ENCODE results near the gene ADRM1. TPM values are rescaled to one million over a fixed set of nuclear protein-coding genes. Genes with fewer than 3 reads are reported as not detected.

Gene ADRM1
- total and polyA plus RNA-seq, 10 of the 15 experiments (the other 5 are each of a cell fraction or from before 2014, with no cell fraction given) = 3.4 to 213 (median 95.9) TPM

DNA sequence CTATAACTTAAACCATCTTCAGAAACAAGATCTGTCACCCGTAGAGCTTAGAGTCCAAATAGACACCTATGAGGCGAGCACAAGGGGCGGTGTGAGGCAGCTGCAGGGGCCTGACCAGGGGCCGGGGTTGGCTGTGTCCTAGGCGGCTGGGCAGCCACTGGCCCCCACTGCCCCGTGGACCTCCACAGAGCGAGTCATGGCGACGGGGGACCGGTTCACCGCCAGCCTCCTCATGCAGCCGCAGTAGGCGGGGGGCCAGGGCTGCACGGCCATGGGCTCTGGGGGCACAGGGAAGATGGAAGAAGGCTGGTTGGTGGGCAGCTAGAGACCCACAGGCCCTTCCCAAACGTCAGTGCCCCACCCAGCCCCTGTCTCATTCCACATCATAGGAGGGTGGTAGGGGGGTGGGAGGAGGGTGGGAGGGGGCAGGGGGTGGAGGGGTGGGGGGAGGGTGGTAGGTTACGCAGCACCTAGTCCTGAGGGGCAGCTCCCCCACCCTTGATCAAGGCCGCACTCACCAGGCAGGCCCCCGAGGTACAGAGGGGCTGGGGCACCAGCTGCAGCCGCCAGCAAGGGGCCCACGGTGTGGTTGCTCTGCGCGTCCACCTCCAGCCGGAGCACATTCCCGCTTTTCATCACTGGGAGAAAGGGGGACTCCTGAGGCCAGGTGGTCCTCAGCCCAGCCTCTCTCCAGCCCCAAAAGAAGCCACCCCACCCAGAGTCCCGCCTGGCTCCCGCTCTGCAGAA is 6.6 kb downstream of the ADRM1 start:
- no peak overlapping the region for H3K4me2 ChIP-seq (ENCODE audit: control insufficient read depth, insufficient read depth)
- CTCF ChIA-PET = no interaction called here
- WGBS (ENCODE audit: insufficient coverage, insufficient replicate concordance, low lambda C conversion rate, missing lambda C conversion rate) = 91% methylated on average over 22 of the region's 26 CpGs
- RAD21 ChIA-PET (ENCODE audit: unreplicated experiment) = no interaction called here
- intact Hi-C loops (cut with micrococcal nuclease; ENCODE audit: unreplicated experiment) (no loop called here), in situ Hi-C loops (cut with MboI) (loop anchor here (5.0 to 10.0 kb wide), 2 partner anchors 73 to 305 kb away; no protein-coding TSS in a partner anchor)
- peak; percentile 54; the same call in 1 of the 2 replicates for TF ChIP-seq POLR2A (IDR thresholded peaks at IDR 0.05; ENCODE audit: low read depth, low read length)
- TF ChIP-seq, protein P1, sequence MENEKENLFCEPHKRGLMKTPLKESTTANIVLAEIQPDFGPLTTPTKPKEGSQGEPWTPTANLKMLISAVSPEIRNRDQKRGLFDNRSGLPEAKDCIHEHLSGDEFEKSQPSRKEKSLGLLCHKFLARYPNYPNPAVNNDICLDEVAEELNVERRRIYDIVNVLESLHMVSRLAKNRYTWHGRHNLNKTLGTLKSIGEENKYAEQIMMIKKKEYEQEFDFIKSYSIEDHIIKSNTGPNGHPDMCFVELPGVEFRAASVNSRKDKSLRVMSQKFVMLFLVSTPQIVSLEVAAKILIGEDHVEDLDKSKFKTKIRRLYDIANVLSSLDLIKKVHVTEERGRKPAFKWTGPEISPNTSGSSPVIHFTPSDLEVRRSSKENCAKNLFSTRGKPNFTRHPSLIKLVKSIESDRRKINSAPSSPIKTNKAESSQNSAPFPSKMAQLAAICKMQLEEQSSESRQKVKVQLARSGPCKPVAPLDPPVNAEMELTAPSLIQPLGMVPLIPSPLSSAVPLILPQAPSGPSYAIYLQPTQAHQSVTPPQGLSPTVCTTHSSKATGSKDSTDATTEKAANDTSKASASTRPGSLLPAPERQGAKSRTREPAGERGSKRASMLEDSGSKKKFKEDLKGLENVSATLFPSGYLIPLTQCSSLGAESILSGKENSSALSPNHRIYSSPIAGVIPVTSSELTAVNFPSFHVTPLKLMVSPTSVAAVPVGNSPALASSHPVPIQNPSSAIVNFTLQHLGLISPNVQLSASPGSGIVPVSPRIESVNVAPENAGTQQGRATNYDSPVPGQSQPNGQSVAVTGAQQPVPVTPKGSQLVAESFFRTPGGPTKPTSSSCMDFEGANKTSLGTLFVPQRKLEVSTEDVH (IDR thresholded peaks at IDR 0.05; ENCODE audit: low read depth, partially characterized antibody) = no peak
- TF ChIP-seq, protein P2, sequence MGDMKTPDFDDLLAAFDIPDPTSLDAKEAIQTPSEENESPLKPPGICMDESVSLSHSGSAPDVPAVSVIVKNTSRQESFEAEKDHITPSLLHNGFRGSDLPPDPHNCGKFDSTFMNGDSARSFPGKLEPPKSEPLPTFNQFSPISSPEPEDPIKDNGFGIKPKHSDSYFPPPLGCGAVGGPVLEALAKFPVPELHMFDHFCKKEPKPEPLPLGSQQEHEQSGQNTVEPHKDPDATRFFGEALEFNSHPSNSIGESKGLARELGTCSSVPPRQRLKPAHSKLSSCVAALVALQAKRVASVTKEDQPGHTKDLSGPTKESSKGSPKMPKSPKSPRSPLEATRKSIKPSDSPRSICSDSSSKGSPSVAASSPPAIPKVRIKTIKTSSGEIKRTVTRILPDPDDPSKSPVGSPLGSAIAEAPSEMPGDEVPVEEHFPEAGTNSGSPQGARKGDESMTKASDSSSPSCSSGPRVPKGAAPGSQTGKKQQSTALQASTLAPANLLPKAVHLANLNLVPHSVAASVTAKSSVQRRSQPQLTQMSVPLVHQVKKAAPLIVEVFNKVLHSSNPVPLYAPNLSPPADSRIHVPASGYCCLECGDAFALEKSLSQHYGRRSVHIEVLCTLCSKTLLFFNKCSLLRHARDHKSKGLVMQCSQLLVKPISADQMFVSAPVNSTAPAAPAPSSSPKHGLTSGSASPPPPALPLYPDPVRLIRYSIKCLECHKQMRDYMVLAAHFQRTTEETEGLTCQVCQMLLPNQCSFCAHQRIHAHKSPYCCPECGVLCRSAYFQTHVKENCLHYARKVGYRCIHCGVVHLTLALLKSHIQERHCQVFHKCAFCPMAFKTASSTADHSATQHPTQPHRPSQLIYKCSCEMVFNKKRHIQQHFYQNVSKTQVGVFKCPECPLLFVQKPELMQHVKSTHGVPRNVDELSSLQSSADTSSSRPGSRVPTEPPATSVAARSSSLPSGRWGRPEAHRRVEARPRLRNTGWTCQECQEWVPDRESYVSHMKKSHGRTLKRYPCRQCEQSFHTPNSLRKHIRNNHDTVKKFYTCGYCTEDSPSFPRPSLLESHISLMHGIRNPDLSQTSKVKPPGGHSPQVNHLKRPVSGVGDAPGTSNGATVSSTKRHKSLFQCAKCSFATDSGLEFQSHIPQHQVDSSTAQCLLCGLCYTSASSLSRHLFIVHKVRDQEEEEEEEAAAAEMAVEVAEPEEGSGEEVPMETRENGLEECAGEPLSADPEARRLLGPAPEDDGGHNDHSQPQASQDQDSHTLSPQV (IDR thresholded peaks at IDR 0.05) = no peak
- no peak for TF ChIP-seq EED (IDR thresholded peaks at IDR 0.05; ENCODE audit: low read depth)
- TF ChIP-seq HDAC2 (IDR thresholded peaks at IDR 0.05) = no peak
- H3K4me1 ChIP-seq (ENCODE audit: control insufficient read depth, insufficient read depth, low read length) = peaks cover 7% of the 10 kb centered on the region
- DNase-seq (ENCODE audit: low read depth, low spot score) (peak; percentile 3), ATAC-seq (no peak), FAIRE-seq (no peak)
- H3K79me2 ChIP-seq (ENCODE audit: control insufficient read depth, insufficient read depth, low read length) = peaks cover 20% of the 10 kb centered on the region
- POLR2A ChIA-PET = no interaction called here
- H3K9me3 ChIP-seq (replicated peaks; ENCODE audit: control insufficient read depth, insufficient read depth, low read length) = no peaks in the 10 kb centered on the region
- no peak overlapping the region for H3K27ac ChIP-seq (ENCODE audit: control insufficient read depth, insufficient read depth)
- peaks cover 10% of the 10 kb centered on the region for H4K20me1 ChIP-seq (ENCODE audit: control insufficient read depth, insufficient read depth)
- no peak overlapping the region for H3K9ac ChIP-seq (ENCODE audit: control insufficient read depth, insufficient read depth, low read length)
- BruUV-seq (replicated peaks) = no TSS peak
- H3K4me3 ChIP-seq = no peak overlapping the region
- no peaks in the 10 kb centered on the region for H3K27me3 ChIP-seq (replicated peaks in 1 of 2; ENCODE audit: control insufficient read depth in 2 of 2, insufficient read depth in 2 of 2, low read length in 1 of 2)
- H2AFZ ChIP-seq (ENCODE audit: control insufficient read depth, low read depth, low read length) = no peak overlapping the region
- SMC1A ChIA-PET (ENCODE audit: uncharacterized antibody, unreplicated experiment) = no interaction called here
- H3K36me3 ChIP-seq (ENCODE audit: control insufficient read depth in 2 of 2, insufficient read depth in 2 of 2, low read length in 1 of 2) = peaks cover 15 to 26% of the 10 kb centered on the region in 2 experiments; a peak in 3 of 4 replicates
